Left ventricle myocardium inferior (tissue), 1 donor: ENCODE results near the gene KCNQ1. TPM values are rescaled to one million over a fixed set of nuclear protein-coding genes. Genes with fewer than 3 reads are reported as not detected.

Source experiments
- DNase-seq: peaks from one replicate; pipeline ENCODE4 v3.0.0-alpha.2; 2020
- H3K27ac ChIP-seq: fragments of 200-600 bp; replicated peaks from 2 replicates; pipeline ENCODE4 v1.8.0; 2021
- H3K27me3 ChIP-seq: fragments of 200-600 bp; 2 replicates; pipeline ENCODE4 v1.8.0; 2021; ENCODE audit warnings: low read depth
- H3K36me3 ChIP-seq: fragments of 200-600 bp; 2 replicates; pipeline ENCODE4 v1.8.0; 2021
- H3K4me1 ChIP-seq: fragments of 200-600 bp; 2 replicates; pipeline ENCODE4 v1.8.0; 2021
- H3K4me3 ChIP-seq: fragments of 200-600 bp; 2 replicates; pipeline ENCODE4 v1.8.0; 2021; ENCODE audit warnings: mild to moderate bottlenecking, moderate library complexity
- H3K9me3 ChIP-seq: fragments of 200-600 bp; replicated peaks from 2 replicates; pipeline ENCODE4 v1.8.0; 2021
- CTCF ChIP-seq: fragments of 200-600 bp; IDR thresholded peaks from 2 replicates; pipeline ENCODE4 v1.8.0; 2021; ENCODE audit warnings: antibody characterized with exemption, mild to moderate bottlenecking, borderline replicate concordance
- intact Hi-C: fragments of 100-400 bp; cut with micrococcal nuclease; formaldehyde crosslinking; loops from one replicate; pipeline ENCODE4 v1.11.0; 2022
- total RNA-seq: library from RNA; stranded (reverse); fragmentation: NEBNext Ultra II Directional; extraction: Animal tissue kit (Norgen Biotek cat#: 25700); gene quantifications from one replicate; pipeline ENCODE4 v1.2.1, GENCODE V29; 2021
- donor health status: DM: no; HTN: yes; CAD: no; lungs with severe emphysema.

KCNQ1 gene
- total RNA-seq, 1 donor from 2014 or later, result 41.8 TPM

GRCh38 chr11:2778630-2779498 is 334.1 kb downstream of the KCNQ1 start:
- peaks cover 53% of the 10 kb centered on the region for H3K4me1 ChIP-seq
- peak; percentile 78 for DNase-seq
- peak; percentile 57 for TF ChIP-seq CTCF
- intact Hi-C loops, result no loop called here
- H3K9me3 ChIP-seq, result no peaks in the 10 kb centered on the region
- H3K27ac ChIP-seq, result peak overlapping the region; percentile 96
- H3K36me3 ChIP-seq, result no peaks in the 10 kb centered on the region
- H3K27me3 ChIP-seq, result no peaks in the 10 kb centered on the region
- peak overlapping the region; percentile 48 for H3K4me3 ChIP-seq

GRCh38 chr11:2779499-2779980 is 334.7 kb downstream of the KCNQ1 start:
- Histone ChIP-seq H3K4me1 (peaks cover 53% of the 10 kb centered on the region), H3K36me3 (no peaks in the 10 kb centered on the region), H3K27me3 (no peaks in the 10 kb centered on the region), H3K27ac (peak overlapping the region; percentile 96), H3K9me3 (no peaks in the 10 kb centered on the region), H3K4me3 (peak overlapping the region; percentile 34)
- intact Hi-C loops, result no loop called here
- TF ChIP-seq CTCF, result no peak
- DNase-seq, result no peak

GRCh38 chr11:2779981-2780849 is 335.4 kb downstream of the KCNQ1 start:
- Histone ChIP-seq H3K9me3 (no peaks in the 10 kb centered on the region), H3K4me1 (peaks cover 53% of the 10 kb centered on the region), H3K27me3 (no peaks in the 10 kb centered on the region), H3K27ac (peak overlapping the region; percentile 96), H3K36me3 (no peaks in the 10 kb centered on the region), H3K4me3 (no peak overlapping the region)
- peak; percentile 21 for DNase-seq
- no peak for TF ChIP-seq CTCF
- intact Hi-C loops, result no loop called here

GRCh38 chr11:2780850-2781407 is 336.1 kb downstream of the KCNQ1 start:
- no peak overlapping the region for H3K4me3 ChIP-seq
- peaks cover 53% of the 10 kb centered on the region for H3K4me1 ChIP-seq
- peak; percentile 4 for DNase-seq
- H3K36me3 ChIP-seq, result no peaks in the 10 kb centered on the region
- TF ChIP-seq CTCF, result no peak
- peak overlapping the region; percentile 96 for H3K27ac ChIP-seq
- no peaks in the 10 kb centered on the region for H3K9me3 ChIP-seq
- intact Hi-C loops, result no loop called here
- no peaks in the 10 kb centered on the region for H3K27me3 ChIP-seq
